PC-3 (cell line): ENCODE data around the gene DMRT1.

Experiments
- EZH2 ChIP-seq: fragments of 300-600 bp; sonication (generic); IDR thresholded peaks from one replicate; pipeline ENCODE4 v1.6.1; 2017; ENCODE audit warnings: antibody characterized with exemption, mild to moderate bottlenecking, low read length; ENCODE audit not compliant: unreplicated experiment
- TF ChIP-seq, protein P1 (sequence below): fragments of 300-600 bp; sonication (generic); conservative IDR thresholded peaks from 2 replicates; pipeline ENCODE4 v1.5.1; 2017; ENCODE audit warnings: antibody characterized with exemption, low read depth, mild to moderate bottlenecking, low read length

- TF ChIP-seq, protein P1, sequence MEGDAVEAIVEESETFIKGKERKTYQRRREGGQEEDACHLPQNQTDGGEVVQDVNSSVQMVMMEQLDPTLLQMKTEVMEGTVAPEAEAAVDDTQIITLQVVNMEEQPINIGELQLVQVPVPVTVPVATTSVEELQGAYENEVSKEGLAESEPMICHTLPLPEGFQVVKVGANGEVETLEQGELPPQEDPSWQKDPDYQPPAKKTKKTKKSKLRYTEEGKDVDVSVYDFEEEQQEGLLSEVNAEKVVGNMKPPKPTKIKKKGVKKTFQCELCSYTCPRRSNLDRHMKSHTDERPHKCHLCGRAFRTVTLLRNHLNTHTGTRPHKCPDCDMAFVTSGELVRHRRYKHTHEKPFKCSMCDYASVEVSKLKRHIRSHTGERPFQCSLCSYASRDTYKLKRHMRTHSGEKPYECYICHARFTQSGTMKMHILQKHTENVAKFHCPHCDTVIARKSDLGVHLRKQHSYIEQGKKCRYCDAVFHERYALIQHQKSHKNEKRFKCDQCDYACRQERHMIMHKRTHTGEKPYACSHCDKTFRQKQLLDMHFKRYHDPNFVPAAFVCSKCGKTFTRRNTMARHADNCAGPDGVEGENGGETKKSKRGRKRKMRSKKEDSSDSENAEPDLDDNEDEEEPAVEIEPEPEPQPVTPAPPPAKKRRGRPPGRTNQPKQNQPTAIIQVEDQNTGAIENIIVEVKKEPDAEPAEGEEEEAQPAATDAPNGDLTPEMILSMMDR = no peak
- no peak for TF ChIP-seq EZH2
Measured at GRCh38 chr9:912776-913175, 71.3 kb downstream of the DMRT1 start.
